Activated T-helper 1 cell treated with anti-CD3 and anti-CD28 coated beads, Interleukin-2, amount 50 U/mL, for 16 hours (primary cell): ENCODE results near the gene PDIA5.

Source experiments
- DNase-seq, 2 donors: peaks; one replicate each; pipeline ENCODE4 v3.0.0-alpha.2; 2020; ENCODE audit warnings: low read depth in 1 of 2, low spot score in 1 of 2

PDIA5 gene

DNA sequence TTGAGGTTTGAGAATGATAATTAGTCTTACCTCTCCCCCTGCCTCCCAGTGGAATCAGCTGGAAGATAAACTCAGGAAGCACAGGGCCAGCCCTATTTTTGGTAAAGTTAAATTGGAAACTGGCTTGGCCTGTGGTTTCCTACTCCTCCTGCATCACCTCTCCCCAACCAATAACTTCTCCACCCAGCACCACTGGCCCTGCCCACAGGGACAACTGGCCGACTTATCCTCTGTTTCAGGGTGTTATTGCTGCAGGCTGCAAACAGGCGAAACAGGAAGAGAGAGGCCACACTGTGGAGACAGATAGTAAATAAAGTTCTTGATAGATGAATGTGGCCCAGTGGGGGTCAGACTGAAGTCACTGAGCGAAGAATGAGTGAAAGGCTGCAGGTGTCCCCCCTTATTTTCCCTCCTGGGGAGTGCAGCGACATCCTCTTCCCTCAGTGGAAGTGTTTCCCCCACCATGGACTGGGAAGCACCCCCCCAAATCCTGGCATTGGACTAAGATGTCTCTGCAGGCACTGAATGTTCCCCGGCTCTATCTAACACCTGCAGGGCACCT, 47.1 kb downstream of the PDIA5 start:
- no peak for DNase-seq

GRCh38 chr3:123116116-123116515, 49.3 kb downstream of the PDIA5 start:
- DNase-seq: no peak

DNA sequence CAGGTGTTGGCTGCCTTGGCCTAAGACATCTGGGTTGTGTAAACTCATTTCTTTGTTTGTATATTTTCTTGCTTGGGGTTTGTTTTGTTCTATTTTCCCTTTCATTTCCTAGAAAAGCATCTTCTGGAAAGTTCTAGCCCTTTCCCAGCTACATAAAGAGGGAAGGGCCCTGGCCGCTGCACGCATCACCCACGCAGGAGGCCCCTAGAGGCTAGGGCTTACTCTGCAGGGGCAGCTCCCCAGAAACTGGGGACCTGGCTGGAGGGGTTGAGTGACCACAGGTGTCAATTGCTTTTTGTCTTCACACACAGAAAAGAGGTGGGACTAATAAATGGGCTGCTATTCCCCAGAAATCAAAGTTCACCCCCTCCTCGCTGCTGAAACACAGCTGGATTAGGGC, 52.6 kb downstream of the PDIA5 start:
- no peak for DNase-seq

DNA sequence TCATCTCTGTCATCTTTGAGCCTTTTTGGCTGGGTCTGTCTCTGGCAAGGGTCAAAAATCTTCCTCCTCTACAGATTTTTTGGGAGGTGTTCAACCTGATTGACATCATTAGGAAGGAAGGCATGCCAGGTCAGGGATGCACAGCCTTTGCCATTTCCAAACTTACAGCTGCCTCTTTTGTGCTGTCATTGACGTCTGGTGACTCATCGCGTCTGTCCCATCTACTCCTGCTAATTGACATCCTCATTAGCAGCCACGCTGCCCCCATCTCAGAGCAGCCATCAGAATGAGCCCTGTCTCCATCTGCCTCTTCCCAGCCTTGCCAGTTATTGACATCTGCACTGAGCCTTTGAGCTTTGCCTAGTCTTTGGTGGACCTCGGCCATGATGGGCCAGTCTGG, 53.0 kb downstream of the PDIA5 start:
- no peak for DNase-seq

GRCh38 chr3:123120573-123120972, 53.7 kb downstream of the PDIA5 start:
- no peak for DNase-seq

DNA sequence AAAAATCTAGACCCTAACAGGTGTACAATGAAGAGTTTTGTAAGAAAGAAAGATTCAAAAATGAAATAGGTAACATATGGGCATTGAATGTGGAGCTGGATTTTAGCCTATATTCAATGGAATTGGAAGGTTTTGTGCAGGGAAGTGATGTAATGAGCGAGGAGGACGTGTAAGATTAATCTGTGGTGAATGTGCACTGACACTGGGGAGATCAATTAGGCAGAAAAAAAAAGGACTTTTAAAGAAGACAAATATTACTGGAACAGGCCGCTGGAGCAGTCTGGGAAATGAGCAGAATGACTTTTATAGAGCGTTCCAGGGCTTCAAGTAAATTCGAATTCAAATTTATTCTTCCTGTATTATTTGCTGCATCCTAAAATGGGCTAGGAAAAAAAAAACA, 55.2 kb downstream of the PDIA5 start:
- DNase-seq: no peak

- DNase-seq: no peak
These were observed 55.9 kb downstream of the PDIA5 start for GRCh38 chr3:123122525-123123315.

- DNase-seq: no peak
These were observed 57.1 kb downstream of the PDIA5 start for GRCh38 chr3:123123716-123124616.

- no peak for DNase-seq
These were observed 58.1 kb downstream of the PDIA5 start for GRCh38 chr3:123124971-123125370.

DNA sequence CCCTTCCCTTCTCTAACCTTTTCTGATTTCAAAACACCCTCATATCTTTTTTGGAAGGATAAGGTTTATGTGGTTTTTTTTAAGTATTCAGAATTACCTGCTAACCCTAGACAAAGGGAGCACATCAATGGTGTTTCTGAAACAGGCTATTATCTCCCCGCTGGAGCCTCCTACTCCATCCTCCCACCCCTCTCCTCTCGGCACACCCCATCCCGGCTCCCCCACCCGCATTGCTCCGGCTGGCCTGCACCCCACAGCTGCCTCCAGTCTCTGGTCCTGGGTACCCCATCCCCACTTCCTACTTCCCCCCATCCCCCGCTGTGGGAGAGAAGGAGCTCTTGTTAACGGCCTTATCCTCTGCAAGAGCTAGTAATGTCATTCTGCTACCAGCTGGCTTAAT, 59.2 kb downstream of the PDIA5 start:
- no peak for DNase-seq

DNA sequence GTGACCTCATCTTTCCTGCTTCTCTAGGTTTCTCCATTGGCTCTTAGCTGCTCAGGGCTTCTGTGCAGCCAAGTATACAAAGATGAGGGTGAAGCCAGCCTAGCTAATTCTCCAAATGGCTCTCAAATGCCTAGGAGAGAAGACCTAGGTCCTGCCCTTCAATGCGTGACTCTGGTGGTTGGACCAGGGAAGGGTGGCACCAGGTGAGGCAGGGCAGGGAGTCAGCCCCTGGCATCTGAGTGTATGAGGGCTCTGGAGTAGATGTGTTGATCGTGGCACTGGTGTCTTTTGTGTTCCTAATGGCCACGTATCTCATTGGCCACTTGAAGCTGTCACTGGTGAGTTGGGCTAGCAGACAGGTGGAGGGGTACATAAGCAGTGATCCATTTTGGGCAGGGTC, 59.8 kb downstream of the PDIA5 start:
- DNase-seq: no peak

DNA sequence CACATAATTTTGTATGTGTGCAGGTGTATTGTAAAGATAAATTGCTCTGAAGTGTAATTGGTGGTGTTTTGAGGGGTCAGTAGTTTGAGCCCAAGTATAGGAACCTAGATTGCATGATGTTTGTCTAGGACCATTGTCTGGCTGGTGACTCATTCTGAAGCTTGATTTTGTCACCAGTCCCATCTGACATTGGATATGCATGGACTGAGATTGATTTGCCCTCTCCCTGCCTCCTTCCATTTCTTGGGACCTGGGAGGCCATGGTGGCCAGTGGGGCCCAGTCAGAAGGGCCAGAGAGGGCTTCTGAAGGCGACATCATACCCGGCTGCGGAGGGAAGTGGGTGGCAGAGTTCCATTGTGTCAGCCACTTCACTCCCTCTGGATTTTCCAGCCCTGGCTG, 62.3 kb downstream of the PDIA5 start:
- DNase-seq: no peak

- no peak for DNase-seq
These were observed 62.7 kb downstream of the PDIA5 start for GRCh38 chr3:123129532-123129931.

GRCh38 chr3:123130079-123130750, 63.4 kb downstream of the PDIA5 start:
- DNase-seq: no peak

- DNase-seq: no peak
These were observed 67.8 kb downstream of the PDIA5 start for GRCh38 chr3:123134671-123135070.

- no peak for DNase-seq
These were observed 70.2 kb downstream of the PDIA5 start for GRCh38 chr3:123137001-123137400.

DNA sequence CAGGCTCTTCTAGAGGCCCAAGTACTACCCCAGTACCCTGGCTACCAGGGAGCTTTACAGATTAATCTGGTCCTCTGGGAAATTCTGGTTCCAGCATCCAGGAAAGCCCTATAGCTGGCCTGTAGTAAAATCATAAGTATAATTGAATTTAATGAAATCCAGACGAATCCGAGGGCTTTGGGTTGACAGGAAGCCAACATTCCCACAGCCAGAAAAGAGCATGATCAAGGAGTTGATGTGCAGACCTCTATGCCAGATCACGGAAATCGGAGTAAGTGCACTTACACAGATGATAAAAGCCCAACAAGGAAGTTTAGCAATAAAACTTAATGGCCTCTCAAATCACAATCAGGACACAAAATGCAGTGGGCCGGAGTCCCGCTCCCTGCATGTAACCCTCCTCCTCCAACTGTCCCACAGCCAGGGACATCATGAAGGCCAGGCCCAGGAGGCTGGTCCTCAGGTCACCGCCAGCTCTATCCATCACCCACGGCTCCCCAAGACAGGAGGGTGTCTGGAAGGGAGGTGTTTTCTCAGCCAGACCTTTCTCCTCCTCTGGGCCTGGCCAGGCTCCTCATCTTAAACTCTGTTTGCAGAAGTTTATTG, 72.1 kb downstream of the PDIA5 start:
- DNase-seq: no peak

DNA sequence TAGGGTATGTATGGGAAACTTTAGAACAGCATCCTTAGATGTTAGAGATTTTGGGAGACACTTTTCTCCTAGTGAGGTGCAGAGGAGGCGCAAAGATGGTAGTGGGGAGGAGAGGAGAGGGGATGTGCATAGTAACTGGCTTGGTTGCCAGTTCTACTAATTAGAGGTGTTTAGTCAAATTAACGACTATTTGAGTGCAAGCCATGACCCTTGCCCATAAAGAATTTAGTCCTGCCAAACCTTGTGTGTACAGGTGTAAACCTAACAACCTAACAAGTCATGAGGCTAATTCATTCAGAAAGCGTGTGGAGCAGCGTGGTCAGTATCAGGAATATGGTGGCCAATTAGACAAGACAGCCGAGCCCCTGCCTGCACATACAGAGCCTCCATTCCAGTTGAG, 72.7 kb downstream of the PDIA5 start:
- DNase-seq: no peak

DNA sequence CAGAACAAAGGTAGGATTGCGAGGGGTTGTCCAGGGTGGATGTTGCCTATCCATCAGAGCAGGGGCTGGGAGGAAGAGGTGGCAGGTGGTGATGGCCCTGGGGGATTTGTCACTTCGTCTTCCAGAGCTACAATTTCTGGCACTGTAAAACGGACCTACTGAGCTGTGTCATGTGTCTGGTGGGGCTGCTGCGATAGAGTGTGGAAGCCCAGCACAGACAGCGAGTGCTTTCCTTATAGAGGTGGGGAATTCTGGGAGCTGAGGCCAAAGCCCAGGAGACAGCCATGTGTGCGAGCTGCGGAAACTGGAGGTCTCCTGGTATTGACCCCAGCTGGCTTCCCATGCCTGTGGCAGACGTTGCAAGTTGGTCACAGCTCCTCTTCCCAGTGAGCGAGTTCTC, 73.7 kb downstream of the PDIA5 start:
- no peak for DNase-seq

GRCh38 chr3:123141276-123141675, 74.5 kb downstream of the PDIA5 start:
- no peak for DNase-seq
